KMS-11 (cell line): ENCODE measurements around the gene RAET1L.
"Not testable (repeated sequence)": the region's sequence is repeated elsewhere in the genome, so short reads cannot be mapped to it uniquely, and the experiment has no call there.

Experiments
- H2AFZ ChIP-seq: fragments of 200-600 bp; sonication (generic); 2 replicates; pipeline ENCODE4 v1.6.1; 2016; ENCODE audit warnings: antibody characterized with exemption, mixed run types, low read depth
- H3K27ac ChIP-seq: fragments of 200-600 bp; sonication (generic); 2 replicates; pipeline ENCODE4 v1.6.1; 2016; ENCODE audit warnings: mild to moderate bottlenecking, mixed run types
- H3K27me3 ChIP-seq: fragments of 200-600 bp; sonication (generic); 2 replicates; pipeline ENCODE4 v1.6.1; 2017; ENCODE audit warnings: mild to moderate bottlenecking, low read depth, mixed run types, moderate library complexity; ENCODE audit not compliant: insufficient read depth
- H3K36me3 ChIP-seq: fragments of 200-600 bp; sonication (generic); 2 replicates; pipeline ENCODE4 v1.6.1; 2017; ENCODE audit warnings: mild to moderate bottlenecking, mixed run types; ENCODE audit not compliant: insufficient read depth
- H3K4me1 ChIP-seq: fragments of 200-600 bp; sonication (generic); 2 replicates; pipeline ENCODE4 v1.6.1; 2016; ENCODE audit warnings: mild to moderate bottlenecking, low read depth, mixed run types; ENCODE audit not compliant: poor library complexity, severe bottlenecking
- H3K4me2 ChIP-seq: fragments of 200-600 bp; sonication (generic); 2 replicates; pipeline ENCODE4 v1.7.0; 2016; ENCODE audit warnings: mild to moderate bottlenecking, mixed run types
- H3K4me3 ChIP-seq: fragments of 200-600 bp; sonication (generic); IDR thresholded peaks from 2 replicates; pipeline ENCODE4 v1.6.1; 2017; ENCODE audit warnings: low read depth, low read length, mixed read lengths; ENCODE audit not compliant: insufficient read depth
- H3K79me2 ChIP-seq: fragments of 200-600 bp; sonication (generic); 2 replicates; pipeline ENCODE4 v1.6.1; 2016; ENCODE audit warnings: low read depth, mixed run types; ENCODE audit not compliant: insufficient read depth
- H3K9ac ChIP-seq: fragments of 200-600 bp; sonication (generic); 2 replicates; pipeline ENCODE4 v1.6.1; 2016; ENCODE audit warnings: mild to moderate bottlenecking, mixed run types
- H4K20me1 ChIP-seq: fragments of 200-600 bp; sonication (generic); 2 replicates; pipeline ENCODE4 v1.6.1; 2016; ENCODE audit warnings: mild to moderate bottlenecking, mixed run types; ENCODE audit not compliant: insufficient read depth
- TF ChIP-seq, protein P1 (sequence below): fragments of 200-600 bp; sonication (generic); conservative IDR thresholded peaks from 2 replicates; pipeline ENCODE4 v1.6.1; 2017; ENCODE audit warnings: low read depth, mild to moderate bottlenecking, antibody characterized with exemption, low read length, moderate library complexity, mixed read lengths

RAET1L gene

DNA sequence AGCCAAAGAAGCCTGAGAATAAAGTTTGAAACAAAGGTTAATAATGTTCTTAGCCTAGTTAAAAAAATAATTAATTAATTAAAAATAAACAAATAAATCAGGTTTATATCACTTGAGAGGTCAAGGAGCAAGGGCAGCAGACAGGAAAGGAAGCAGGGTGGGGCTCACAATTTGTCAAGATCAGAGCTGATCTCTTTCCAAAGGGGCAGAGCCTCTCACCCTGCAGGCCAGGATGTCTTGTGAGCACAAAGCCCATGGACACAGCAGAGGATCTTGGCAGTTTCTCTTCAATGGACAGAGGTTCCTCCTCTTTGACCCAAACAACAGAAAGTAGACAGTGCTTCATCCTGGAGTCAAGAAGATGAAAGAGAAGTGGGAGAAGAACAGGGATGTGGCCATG lies 46.7 kb downstream of the RAET1L start:
- H3K36me3 ChIP-seq = no peaks in the 10 kb centered on the region
- H4K20me1 ChIP-seq = no peaks in the 10 kb centered on the region
- H3K27me3 ChIP-seq = no peaks in the 10 kb centered on the region
- no peak overlapping the region for H2AFZ ChIP-seq
- H3K4me1 ChIP-seq = no peaks in the 10 kb centered on the region
- no peaks in the 10 kb centered on the region for H3K79me2 ChIP-seq
- H3K27ac ChIP-seq = no peak overlapping the region
- no peak overlapping the region for H3K4me3 ChIP-seq
- TF ChIP-seq, protein P1, sequence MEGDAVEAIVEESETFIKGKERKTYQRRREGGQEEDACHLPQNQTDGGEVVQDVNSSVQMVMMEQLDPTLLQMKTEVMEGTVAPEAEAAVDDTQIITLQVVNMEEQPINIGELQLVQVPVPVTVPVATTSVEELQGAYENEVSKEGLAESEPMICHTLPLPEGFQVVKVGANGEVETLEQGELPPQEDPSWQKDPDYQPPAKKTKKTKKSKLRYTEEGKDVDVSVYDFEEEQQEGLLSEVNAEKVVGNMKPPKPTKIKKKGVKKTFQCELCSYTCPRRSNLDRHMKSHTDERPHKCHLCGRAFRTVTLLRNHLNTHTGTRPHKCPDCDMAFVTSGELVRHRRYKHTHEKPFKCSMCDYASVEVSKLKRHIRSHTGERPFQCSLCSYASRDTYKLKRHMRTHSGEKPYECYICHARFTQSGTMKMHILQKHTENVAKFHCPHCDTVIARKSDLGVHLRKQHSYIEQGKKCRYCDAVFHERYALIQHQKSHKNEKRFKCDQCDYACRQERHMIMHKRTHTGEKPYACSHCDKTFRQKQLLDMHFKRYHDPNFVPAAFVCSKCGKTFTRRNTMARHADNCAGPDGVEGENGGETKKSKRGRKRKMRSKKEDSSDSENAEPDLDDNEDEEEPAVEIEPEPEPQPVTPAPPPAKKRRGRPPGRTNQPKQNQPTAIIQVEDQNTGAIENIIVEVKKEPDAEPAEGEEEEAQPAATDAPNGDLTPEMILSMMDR = no peak
- no peak overlapping the region for H3K4me2 ChIP-seq
- no peak overlapping the region for H3K9ac ChIP-seq

DNA sequence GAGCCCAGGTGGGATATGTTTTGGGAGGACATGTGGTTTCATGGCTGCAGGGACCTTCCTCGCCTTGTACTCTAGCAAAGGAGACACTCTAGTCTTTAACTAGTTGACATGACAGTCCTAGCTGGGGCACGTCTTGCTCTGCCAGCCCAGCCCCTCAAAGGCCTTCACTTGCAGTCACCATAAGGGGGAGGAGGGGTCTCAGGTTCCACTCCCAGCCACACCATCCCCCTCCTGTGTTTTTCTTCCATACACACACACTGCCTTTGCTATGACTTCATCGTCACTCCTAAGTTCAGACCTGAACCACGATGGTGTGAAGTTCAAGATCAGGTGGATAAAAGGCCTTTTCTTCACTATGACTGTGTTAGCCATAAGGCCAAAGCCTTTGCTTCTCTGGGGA lies 48.1 kb downstream of the RAET1L start:
- H3K27ac ChIP-seq = no peak overlapping the region
- no peak overlapping the region for H3K9ac ChIP-seq
- H3K4me2 ChIP-seq = no peak overlapping the region
- no peaks in the 10 kb centered on the region for H3K4me1 ChIP-seq
- no peak overlapping the region for H3K4me3 ChIP-seq
- H3K79me2 ChIP-seq = no peaks in the 10 kb centered on the region
- TF ChIP-seq, protein P1 = no peak
- H4K20me1 ChIP-seq = no peaks in the 10 kb centered on the region
- H3K27me3 ChIP-seq = no peaks in the 10 kb centered on the region
- H2AFZ ChIP-seq = no peak overlapping the region
- H3K36me3 ChIP-seq = no peaks in the 10 kb centered on the region

DNA sequence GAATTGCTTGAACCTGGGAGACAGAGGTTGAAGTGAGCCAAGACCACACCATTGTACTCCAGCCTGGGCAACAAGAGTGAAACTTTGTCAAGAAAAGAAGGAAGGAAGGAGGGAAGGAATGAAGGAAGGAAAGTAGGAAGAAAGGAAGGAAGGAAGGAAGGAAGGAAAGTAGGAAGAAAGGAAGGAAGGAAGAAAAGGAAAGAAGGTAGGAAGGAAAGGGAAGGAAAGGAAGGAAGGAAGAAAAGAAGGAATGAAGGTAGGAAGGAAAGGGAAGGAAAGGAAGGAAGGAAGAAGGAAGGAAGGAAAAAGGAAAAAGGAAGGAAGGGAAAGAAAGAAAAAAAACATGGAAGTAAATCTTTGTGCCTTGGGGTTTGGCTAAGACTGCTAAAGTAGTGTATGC lies 49.9 kb downstream of the RAET1L start:
- H3K27ac ChIP-seq = no peak overlapping the region
- H3K27me3 ChIP-seq = no peaks in the 10 kb centered on the region

DNA sequence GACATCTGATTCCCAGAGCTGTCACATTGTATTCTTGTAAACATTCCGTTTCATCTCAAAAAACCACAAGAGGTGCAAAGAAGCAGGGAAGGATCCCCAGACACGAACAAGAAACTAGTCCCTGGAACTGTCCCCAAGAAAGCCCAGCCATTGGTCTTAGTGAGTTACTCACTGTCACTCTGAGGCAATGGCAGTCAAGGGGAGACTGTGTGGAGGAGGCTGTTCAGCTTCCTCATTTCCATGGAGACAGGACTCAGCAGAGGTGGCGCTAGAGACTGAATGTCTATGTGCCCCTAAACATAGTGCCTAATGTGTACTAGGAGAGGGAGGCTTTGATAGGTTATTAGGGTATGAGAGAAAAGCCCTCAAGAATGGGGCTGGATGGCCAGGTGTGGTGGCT lies 50.5 kb downstream of the RAET1L start:
- H4K20me1 ChIP-seq = no peaks in the 10 kb centered on the region
- H3K36me3 ChIP-seq = no peaks in the 10 kb centered on the region
- no peak overlapping the region for H2AFZ ChIP-seq
- H3K27me3 ChIP-seq = no peaks in the 10 kb centered on the region
- no peak overlapping the region for H3K4me2 ChIP-seq
- TF ChIP-seq, protein P1 = no peak
- H3K27ac ChIP-seq = no peak overlapping the region
- no peaks in the 10 kb centered on the region for H3K79me2 ChIP-seq
- no peaks in the 10 kb centered on the region for H3K4me1 ChIP-seq
- no peak overlapping the region for H3K4me3 ChIP-seq
- H3K9ac ChIP-seq = no peak overlapping the region

More for the DNA sequence above, 49.9 kb downstream of the RAET1L start:
- TF ChIP-seq, protein P1 = no peak
- Histone ChIP-seq H3K36me3 (no peaks in the 10 kb centered on the region), H4K20me1 (no peaks in the 10 kb centered on the region), H3K79me2 (no peaks in the 10 kb centered on the region), H3K9ac (no peak overlapping the region), H3K4me2 (no peak overlapping the region), H3K4me3 (no peak overlapping the region), H3K4me1 (no peaks in the 10 kb centered on the region), H2AFZ (no peak overlapping the region)

DNA sequence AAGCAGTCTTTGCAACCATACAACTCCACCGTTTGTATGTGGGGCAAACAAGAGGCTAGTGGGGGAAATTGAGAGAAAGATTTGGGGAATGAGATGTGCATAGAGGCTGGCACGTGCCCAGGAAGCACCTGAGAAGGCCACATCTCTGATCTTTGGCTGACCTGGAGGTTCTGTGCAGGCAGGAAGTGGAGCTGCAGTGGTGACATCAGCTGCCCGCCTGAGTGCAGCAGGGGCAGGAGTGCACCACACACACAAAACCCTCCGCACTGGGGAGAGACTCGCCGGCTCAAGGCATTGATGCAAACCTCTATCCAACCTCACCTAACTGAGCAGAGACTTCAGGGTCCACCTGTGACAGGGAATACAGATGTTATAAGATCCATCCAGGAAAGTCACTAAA lies 50.9 kb downstream of the RAET1L start:
- not testable (repeated sequence) for H3K4me3 ChIP-seq, H3K4me1 ChIP-seq, H2AFZ ChIP-seq, H4K20me1 ChIP-seq, H3K27me3 ChIP-seq, H3K27ac ChIP-seq, H3K36me3 ChIP-seq, H3K4me2 ChIP-seq, H3K79me2 ChIP-seq, H3K9ac ChIP-seq
